ENCODE data around the gene LY6G5C. TPM values are rescaled to one million over a fixed set of nuclear protein-coding genes. Genes with fewer than 3 reads are reported as not detected.

The LY6G5C gene
- total and polyA plus RNA-seq, 2 of the 13 experiments (the other 11 are each of a cell fraction or from before 2014, with no cell fraction given), result 0.33 to 0.55 TPM

GRCh38 chr6:31652925-31653724 is 27.7 kb downstream of the LY6G5C start (continued):
- TF ChIP-seq CAMTA2 (CRISPR knock-in tag; IDR thresholded peaks at IDR 0.05; ENCODE audit: borderline replicate concordance), result peak; percentile 59; the same call in 1 of the 2 replicates
- TF ChIP-seq ZNF343 (CRISPR knock-in tag; IDR thresholded peaks at IDR 0.05), result no peak
- peak; percentile 99 for TF ChIP-seq ZNF782 (CRISPR knock-in tag; IDR thresholded peaks at IDR 0.05; ENCODE audit: borderline replicate concordance)
- TF ChIP-seq, protein P1, sequence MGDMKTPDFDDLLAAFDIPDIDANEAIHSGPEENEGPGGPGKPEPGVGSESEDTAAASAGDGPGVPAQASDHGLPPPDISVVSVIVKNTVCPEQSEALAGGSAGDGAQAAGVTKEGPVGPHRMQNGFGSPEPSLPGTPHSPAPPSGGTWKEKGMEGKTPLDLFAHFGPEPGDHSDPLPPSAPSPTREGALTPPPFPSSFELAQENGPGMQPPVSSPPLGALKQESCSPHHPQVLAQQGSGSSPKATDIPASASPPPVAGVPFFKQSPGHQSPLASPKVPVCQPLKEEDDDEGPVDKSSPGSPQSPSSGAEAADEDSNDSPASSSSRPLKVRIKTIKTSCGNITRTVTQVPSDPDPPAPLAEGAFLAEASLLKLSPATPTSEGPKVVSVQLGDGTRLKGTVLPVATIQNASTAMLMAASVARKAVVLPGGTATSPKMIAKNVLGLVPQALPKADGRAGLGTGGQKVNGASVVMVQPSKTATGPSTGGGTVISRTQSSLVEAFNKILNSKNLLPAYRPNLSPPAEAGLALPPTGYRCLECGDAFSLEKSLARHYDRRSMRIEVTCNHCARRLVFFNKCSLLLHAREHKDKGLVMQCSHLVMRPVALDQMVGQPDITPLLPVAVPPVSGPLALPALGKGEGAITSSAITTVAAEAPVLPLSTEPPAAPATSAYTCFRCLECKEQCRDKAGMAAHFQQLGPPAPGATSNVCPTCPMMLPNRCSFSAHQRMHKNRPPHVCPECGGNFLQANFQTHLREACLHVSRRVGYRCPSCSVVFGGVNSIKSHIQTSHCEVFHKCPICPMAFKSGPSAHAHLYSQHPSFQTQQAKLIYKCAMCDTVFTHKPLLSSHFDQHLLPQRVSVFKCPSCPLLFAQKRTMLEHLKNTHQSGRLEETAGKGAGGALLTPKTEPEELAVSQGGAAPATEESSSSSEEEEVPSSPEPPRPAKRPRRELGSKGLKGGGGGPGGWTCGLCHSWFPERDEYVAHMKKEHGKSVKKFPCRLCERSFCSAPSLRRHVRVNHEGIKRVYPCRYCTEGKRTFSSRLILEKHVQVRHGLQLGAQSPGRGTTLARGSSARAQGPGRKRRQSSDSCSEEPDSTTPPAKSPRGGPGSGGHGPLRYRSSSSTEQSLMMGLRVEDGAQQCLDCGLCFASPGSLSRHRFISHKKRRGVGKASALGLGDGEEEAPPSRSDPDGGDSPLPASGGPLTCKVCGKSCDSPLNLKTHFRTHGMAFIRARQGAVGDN (CRISPR knock-in tag; IDR thresholded peaks at IDR 0.05), result no peak; the same call in 1 of the 2 replicates
- peak; percentile 83; the same call in 1 of the 2 replicates for TF ChIP-seq ZNF790 (CRISPR knock-in tag; IDR thresholded peaks at IDR 0.05; ENCODE audit: borderline replicate concordance)
- TF ChIP-seq RELA (CRISPR knock-in tag; IDR thresholded peaks at IDR 0.05), result no peak; the same call in 1 of the 2 replicates
- no peak for TF ChIP-seq ZNF546 (CRISPR knock-in tag; conservative IDR thresholded peaks at IDR 0.05)
- peak; percentile 85; the same call in 1 of the 2 replicates for TF ChIP-seq NFATC3 (CRISPR knock-in tag; IDR thresholded peaks at IDR 0.05)
- TF ChIP-seq NBN (conservative IDR thresholded peaks at IDR 0.05), result no peak
- TF ChIP-seq SRSF4 (IDR thresholded peaks at IDR 0.05; ENCODE audit: low read depth, low read length, poor library complexity, severe bottlenecking), result no peak
- TF ChIP-seq ZNF558 (CRISPR knock-in tag; IDR thresholded peaks at IDR 0.05; ENCODE audit: borderline replicate concordance), result no peak
- TF ChIP-seq, protein P2, sequence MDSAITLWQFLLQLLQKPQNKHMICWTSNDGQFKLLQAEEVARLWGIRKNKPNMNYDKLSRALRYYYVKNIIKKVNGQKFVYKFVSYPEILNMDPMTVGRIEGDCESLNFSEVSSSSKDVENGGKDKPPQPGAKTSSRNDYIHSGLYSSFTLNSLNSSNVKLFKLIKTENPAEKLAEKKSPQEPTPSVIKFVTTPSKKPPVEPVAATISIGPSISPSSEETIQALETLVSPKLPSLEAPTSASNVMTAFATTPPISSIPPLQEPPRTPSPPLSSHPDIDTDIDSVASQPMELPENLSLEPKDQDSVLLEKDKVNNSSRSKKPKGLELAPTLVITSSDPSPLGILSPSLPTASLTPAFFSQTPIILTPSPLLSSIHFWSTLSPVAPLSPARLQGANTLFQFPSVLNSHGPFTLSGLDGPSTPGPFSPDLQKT (CRISPR knock-in tag; IDR thresholded peaks at IDR 0.05; ENCODE audit: borderline replicate concordance), result no peak
- TF ChIP-seq IKZF4 (CRISPR knock-in tag; IDR thresholded peaks at IDR 0.05; ENCODE audit: borderline replicate concordance, low read depth, not compliant biosample characterization), result no peak
- TF ChIP-seq SMARCC2 (IDR thresholded peaks at IDR 0.05), result no peak
- TF ChIP-seq TEAD3 (CRISPR knock-in tag; optimal IDR thresholded peaks at IDR 0.05; ENCODE audit: borderline replicate concordance), result no peak
- TF ChIP-seq SP140L (CRISPR knock-in tag; IDR thresholded peaks at IDR 0.05; ENCODE audit: borderline replicate concordance), result no peak
- TF ChIP-seq AHDC1 (CRISPR knock-in tag; IDR thresholded peaks at IDR 0.05; ENCODE audit: borderline replicate concordance), result 0 out of 2 replicates have a peak, but pooled peaks have one; percentile 43
